NCI-H2171 (cell line): ENCODE data around the gene HOXD9.

Experiments used
- DNase-seq: peaks from one replicate; lab custom pipeline; 2025; lab: John Stamatoyannopoulos, UW

HOXD9 gene

DNA sequence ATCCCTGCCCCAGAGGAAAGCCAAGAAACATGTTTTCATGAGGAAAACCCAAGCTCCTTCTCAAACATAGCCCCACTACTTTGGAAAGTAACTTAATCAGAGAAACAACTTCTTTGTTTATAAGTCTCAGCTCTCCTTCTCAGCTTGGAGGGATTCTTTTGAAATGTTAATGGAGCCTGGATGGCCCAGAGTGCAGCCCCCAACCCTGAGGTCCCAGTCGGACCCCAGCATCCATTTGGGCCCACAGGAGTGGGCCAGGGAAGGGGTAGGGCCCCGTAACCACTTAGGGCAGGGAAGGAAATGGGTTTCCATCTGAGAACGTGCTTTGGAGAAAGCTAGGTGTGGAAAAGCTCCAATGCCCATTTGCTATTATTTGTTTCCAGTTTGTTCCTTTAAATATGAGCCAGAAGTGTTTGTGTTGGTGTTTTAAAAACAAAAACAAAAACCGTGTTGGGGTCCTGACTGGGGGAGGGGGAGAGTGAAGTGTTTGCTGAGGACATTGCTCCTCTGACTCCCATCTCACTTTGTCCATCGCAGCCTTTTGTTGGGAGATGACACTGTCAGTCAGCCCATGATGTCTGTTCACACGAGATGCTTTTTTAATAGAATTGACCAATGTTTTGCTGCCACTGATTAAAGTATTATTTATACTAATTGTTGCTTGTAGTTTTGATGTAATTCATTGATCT is 33.0 kb downstream of the HOXD9 start:
- no peak for DNase-seq

DNA sequence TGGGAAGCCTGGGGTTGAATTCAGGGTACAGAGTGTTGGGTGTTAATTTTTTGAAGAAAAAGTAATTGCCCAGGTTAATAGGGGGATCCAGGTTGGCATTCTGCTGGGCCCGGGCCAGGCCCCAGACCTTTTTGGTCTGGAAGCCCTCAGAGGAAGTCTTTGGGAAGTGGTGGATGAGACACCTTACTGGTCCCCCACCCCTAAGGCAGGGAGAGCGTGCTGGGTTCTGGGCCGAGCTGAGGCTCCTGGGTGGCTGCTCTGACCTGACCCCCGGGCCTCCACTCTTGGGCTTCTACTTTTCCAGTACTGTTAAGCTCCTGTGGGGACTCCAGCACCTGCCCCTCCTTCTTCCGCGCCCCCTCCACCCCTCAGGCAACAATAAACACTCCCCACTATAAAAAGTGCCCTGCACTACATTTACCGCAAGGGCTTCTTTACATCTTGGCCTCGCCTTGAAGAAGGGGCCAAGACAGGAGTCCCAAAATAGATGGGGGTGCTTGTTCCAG is 33.8 kb downstream of the HOXD9 start:
- no peak for DNase-seq

DNA sequence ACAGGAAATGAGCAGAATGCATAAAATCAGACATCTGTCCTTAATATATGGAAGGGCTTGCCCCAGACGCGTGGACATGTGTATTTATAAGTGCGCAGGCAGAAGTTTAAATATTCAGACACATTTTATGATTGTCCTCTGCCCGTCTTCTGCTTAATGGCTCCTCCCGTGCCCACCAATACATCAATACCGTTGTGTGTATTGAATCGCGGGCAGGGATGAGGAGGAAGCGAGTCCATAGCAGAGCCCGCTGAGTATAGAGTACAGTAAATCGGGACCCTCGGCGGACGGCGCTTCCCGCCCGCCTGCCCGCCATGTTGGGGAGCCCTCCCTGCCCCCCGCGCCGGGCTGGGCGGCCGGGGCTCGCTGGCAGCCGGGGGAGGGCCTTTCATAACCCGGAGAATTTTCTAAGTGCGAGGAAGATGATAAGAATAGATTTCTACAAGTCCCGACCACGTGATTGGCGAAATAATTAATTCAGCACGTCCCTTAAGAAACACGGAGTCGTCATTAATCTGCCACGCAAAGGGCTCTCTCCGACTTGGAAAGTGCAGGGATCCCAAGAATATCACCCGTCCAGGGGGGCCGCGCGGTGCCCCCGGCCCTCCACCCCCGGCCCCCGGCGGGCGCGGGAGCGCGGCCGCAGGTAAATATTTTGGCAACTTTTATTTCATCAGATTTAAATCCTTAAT is 34.4 kb downstream of the HOXD9 start, which contains the start of gene HOXD3:
Gene HOXD3, plus strand, starts transcription at position 501 of the 692 bp plus-strand sequence. CDS start 11,808 bp downstream, outside the sequence.
- DNase-seq, result no peak

DNA sequence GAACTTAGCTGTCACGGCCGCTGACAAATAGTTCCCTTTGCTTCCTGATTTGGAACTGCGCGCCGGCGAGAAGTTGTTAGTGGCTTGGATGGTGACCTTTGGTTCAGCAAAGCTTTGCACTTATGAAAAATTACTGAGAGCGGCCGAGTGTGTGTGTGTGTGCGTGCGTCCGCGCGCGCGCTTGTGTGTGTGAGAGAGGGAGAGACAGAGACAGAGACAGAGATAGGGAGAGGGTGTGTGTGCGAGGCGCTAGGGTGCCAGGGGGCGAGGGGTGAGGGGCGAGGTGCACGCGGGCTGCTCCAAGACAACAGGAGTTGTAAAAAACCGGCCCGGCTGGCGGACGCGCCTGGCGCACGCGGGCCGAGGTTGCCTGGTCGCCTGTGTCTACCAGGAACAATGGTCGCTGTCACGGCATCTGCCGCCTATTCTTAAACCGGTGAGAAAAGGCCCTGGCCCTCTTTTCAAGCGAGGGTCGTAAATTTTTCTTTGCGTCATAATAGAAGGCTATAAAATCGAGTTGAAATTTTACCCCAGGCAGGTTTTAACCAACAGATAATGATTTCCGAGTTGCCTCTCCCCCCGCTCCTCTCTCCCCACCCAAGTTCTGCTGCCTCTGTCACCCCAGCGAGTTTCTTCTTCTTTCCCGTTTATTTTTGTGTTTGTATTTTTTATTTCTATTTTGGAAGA is 35.1 kb downstream of the HOXD9 start:
- DNase-seq, result peak; percentile 27

DNA sequence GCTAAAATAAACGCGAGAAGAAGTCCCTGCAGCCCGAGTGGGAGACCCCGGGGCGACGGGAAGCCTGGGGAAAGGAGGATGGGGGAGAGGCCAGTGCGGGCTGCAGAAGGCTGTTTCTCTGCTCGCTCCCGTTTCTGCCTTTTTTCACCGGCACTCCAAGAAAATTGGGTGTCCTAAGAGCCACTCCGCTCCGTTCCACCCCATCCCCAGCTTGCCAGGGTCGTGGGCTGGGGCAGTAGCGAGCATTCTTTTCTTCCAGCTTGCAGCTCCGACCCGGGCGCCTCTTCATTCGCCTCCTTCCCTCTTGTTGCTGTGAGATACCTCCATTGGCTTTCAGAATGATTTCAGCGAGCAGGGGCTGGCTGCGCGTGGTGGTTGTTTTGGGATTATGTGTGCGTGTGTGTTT is 35.7 kb downstream of the HOXD9 start:
- peak; percentile 49 for DNase-seq

DNA sequence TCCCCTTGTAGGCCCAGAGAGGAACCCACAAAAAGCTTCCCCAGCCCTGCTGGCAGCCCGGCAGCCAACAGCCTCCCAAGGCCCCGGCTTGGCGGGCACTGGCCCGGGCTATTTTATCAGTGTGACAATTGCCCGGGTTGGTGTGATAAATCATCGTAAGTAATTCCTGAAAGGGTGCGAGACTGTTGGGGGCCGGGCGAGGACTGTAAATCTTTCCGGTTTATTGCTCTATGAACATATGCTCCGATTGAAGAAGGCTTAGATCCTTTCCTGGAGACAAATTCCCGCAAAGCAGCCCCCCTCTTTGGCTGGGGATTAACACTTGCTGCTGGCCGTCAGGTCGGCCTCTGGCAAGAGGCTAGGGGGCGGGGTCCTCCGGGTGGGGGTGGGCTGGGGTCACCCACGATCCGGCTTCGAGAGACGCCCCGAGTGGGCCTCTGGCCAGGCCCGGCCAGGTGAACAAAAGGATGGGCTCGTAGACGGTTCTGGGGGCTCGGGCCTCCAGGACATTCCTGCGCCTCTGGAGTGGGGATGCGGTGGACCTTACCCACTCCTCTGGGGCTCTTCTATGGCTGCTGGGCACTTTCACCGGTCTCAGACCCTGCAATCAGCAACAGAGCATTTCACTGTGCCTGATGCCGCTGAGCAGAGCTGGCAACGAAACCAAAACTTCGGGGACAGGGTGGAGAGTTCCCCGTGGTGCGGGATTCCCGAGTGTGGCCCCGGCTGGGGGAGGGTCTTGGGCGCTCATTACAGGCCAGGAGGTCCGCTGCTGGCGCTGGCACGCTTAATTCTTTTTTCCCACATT is 36.5 kb downstream of the HOXD9 start:
- DNase-seq, result no peak

DNA sequence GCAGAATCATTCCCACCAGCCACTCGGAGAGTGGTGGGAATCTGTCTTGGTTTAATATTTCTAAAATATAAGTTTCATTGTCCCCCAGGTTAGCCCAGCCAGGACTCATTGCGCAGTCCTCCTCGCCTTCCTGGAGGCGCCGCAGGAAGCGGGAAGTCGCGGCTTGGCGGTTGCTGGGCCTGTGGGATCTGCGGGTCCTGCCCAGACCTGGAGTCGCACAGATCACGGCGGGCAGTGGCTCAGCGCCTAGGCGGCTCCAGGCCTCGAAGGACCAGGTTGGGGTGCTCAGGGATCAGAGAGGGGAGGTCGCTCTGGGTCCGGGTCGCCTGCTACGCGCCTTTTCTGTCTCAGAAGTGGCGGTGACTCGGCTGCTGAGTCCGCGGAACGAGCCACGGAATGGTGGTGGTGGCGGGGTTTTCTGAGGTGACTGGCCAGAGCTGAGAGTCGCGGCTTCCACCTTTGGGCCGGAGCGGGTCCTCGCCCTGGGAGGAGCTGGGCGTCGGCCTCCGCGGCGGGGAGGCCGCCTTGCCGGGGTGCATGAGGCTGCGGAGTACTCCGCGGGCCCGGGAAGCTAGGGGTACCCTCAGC is 37.2 kb downstream of the HOXD9 start:
- DNase-seq, result no peak

DNA sequence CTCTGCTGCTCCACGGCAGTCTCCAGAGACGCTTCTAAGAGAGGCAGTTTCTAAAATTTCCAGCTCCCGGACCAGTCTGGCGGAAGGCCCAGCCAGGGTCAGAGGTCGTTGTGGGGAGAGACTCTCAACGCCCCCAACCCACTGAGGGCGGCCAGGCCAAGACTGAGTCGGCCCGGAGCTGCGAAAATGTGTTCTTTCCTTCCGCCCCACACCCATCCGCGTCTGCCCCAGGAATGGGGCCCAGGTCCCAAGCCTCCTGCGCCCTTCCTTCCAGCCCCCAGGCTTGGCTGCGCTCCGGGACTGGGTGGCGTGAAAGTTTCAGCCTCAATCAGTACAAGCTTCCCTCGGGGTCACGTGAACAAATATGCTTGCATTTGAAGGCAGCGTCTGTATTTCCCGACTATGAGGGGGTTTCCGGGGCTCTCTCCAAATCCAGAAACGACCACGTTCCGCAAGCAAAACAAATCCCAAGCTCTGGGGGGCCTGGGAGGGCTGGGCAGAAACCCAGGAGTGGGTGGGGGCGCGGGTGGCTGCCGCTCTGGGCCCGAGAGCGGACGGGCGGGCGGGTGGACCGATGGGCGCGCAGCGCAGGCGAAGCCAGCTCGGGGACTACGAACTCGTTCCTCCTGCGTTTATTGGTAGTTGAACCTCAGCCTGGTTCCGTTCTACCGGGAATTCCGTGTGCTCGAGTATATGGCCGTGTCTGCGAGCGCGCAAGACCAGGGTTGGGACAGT is 37.9 kb downstream of the HOXD9 start:
- no peak for DNase-seq

DNA sequence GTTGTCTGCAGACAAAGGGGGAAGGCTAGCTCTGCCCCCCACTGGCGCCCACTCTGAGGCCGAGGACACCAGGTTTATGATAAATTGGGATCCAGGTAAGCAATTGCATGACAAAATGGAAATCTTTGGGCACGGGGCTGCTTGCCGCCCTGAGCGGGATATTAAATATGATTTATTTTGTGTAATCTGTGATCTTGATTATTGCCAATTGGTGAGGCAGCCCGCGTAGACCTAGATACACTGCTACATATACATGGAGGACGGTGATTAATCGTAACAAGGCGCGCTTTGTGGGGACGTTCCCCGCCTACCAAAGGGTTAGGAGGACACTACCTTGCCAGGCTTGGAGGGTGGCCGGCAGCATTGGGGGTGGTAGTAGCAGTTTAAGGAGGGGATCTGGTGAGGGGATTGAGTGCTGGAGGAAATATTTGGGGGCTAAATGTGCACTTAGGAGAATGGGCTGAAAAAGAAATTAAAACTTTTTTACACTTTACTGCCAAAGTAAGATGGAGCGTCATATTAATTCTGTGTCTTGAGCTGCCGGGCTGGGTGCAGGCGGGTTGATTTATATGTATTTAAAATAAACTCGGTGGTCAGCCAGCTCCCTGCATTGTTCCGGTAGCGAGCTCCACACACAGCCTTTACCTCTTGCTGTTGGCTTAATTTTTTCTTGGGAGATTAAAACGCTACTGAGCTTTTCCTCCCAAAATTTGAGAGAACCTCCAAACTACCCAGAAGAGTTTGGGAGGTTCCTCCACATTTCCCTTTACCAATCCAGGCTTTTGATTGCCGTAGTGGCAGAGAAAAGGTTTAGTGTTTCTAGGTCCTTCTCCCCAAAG is 38.7 kb downstream of the HOXD9 start:
- no peak for DNase-seq

DNA sequence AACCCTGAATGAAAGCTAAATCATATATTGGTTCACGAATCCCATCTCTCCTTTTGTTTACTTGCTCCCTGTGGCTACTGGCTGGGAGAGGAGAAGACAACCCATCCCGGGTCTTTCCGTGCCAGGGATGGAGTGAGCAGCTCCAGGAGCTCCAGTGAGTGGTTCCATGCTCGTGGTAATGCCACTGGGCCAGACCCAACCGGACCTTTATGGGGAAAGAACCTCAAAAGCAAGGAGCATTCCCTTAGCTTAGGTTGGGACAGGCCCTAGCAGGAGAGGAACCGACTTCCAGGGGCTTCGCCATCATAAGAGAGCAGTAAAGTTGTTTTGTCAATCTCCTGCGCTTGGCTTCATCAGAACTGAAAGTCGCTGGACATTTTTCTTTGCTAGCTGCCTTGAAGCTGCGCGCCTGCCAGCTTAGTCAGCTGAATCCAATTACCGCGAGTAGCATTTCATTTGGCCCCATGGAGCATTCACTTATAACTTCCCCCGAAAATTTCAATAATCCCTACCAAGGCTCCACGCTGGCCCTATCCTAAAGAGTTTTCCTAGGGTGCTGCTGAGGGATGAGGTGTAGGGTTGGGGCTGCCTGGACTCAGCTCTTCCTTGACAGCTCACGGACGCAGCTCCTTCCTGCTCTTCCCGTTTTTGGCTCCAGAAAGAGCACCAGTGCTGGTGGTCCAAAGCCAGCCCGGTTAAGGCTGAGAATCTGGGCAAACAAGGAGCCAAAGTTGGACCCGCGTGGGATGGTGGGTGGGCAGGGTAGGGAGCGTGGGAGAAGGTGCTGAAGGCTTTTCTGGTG is 39.5 kb downstream of the HOXD9 start:
- no peak for DNase-seq

DNA sequence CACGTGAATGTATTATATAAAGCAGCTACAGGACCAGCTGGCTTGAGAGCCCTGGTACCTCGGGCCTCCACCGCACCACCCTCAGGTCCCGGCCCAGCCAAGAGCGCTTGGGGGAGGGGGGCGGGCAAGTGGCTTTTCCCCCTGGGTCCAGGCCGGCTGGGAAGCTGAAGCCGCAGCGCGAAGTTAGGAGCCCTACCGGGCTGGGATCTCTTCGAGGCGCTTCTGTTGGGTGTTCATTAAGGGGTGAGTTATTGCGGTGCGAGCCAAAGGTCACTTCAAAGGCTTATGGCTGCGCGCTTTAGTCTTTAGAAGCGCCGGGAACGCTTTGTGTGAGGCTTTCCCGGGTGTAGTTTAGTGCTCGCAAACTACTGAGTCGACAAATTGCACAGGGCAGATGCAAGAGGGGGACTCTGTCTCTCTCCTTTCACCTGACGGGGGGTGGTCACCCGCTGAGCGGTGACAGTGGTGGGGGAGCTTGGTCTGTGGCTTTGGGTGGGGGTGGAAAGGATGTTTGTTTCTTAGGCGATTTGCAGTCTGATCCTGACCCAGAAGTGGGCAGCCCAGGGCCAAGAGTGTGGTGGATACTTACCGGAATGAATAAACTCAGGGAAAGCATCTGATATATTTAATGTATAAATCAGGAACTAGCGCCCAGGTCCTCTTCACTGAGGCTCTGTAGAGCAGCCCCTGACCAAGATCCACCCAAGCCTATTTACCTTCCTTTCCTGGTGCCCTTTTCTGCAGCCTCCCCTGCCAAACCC is 40.6 kb downstream of the HOXD9 start:
- DNase-seq, result no peak

DNA sequence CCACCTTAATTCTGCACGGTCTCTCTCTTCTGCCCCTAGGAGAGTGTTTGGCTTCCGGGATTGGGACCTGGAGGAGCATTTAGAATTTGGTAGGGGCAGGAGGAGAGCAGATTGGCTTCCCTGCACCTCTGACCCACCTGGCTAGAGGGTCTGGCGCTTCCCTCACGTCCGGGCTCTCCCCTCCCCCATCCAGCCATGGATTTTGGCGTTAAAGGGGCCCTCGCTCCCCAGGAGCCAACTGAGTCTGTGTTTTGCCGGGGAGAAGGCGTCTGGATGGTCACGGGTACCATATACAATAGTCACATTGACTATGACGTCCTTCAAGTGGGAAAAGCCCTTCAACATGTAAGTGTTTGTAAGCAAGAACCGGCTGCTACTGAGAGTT is 41.1 kb downstream of the HOXD9 start:
- no peak for DNase-seq

DNA sequence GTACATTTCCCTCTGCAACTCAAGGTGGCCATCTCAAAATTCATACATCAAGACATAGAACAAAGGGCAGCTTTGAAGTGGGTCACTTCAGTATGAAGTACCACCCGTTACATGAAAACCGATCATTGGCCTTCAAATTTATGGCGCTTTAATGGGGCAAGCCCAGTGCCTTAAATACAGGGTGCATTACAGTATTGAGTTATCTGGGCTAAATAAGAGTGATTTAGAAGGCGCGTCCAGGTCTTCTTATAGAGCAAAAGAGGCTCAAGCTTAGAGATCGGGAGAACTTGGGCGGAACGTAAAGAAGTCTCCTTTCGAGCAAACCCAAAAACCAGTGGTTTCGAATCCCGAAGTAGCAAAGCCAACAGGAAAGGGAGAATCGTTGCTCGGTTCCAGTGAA is 41.7 kb downstream of the HOXD9 start:
- DNase-seq, result no peak

DNA sequence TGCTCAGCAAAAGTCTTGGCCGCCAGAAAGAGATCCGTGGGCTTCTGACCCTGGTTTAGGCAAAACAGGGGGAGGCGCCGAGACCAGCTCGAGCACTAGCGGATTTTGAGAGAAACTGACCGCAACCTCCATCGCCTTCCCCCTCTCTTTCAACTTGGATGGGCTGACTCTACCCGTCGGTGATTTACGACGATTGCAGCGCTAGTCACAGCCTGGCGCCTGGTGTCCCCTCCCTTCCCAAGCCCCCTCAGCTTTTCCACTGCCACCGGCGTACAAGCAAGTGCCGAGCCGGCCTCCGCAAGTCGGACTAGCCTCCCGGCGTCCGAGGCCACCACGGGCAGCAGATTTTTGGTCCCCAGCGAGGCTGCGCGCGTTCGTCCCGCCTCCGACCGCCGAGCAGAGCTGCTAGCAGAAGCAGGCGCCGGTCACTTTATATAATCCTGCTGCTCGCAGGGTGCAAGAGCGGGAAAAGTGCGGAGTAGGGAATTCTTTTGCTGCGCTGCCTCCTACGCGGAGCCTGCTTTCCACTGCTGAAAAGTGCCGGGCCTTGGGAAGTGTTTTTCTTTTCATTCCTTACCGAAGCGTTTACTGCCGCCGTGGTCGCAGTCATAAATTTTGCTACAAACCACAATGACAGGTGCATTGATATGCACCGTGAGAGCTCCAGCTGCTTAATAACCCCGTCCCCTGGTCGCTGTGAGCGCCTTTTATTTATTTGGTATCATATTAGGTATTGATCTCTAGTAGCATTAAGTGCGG is 42.3 kb downstream of the HOXD9 start:
- DNase-seq, result no peak

DNA sequence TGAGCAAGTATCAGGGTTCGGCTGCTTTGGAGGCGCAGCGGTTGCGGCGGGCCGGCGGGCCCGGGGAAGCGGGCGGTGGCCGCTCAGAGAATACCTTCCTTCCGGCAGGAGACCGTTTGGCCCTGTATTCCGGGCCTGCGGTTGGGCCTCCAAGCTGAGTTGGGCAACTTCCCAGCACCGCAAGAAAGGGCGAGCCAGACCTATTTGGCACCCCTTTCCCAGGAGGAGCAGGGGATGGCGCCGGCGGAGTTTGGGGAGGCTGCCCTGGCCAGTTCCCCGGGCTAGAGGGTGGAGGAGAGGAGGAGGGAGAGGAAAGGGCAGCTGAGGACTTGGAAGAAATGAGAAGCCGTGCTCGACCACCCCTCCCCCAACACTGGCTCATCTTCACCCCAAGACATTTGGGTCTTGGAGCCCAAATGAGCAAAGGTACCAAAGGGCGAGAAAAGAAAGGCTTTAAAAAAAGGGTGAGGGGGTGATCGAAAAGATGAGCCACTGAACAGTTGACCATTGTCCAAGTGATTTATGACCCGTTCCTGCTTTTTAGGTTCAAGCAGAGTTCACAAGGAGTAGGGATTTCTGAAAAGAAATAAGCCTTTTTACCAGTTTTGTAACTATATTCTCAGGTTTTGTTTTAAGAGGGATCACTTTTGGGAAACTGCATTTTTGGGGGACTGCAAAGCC is 43.0 kb downstream of the HOXD9 start:
- no peak for DNase-seq

DNA sequence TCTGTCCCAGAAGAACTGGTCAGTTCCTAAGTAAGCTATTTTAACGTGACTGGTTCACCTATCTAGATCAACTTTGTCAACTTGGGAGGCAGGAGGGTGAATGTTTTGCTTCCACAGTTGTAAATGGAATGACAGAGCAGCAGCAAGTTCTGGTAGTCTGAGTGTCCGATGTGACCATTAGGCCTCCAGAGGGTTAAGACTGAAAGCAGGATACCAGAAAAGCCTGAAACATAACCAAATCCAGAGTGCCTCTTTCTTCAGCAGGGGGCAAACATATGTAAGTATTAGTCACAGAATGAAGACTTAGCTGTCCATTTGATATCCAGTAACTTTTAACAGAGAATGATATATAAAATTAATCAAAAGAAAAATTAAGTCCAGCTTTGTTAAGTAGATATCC is 43.8 kb downstream of the HOXD9 start:
- DNase-seq, result no peak

DNA sequence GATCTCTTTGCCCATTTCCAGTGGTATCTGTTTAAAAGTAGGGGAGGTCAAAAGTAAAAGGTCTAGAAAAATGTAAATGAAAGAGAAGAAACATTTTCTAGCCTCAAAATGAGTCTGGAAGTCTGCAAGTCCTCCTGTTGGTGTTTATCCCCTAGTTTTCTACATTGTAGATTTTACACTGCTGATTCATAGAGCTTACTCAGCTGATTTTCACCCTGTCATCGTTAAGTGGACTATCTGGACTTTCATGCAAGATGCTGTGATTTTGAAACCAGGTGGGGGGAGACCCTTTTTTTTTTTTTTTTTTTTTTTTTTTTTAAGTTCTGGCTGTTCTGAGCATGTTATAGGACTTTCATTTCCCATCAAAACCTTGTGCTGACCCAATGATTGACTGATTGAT is 44.9 kb downstream of the HOXD9 start:
- no peak for DNase-seq
